IMR-90 (cell line): Measurements from ENCODE around the gene CD81. TPM values are rescaled to one million over a fixed set of nuclear protein-coding genes. Genes with fewer than 3 reads are reported as not detected.

Source experiments
- ATAC-seq: fragments of 200-7000 bp; cut with Tn5 transposase; 2 replicates; pipeline ENCODE4 v1.9.1; 2020; ENCODE audit warnings: low read depth, mild to moderate bottlenecking, moderate library complexity
- BruUV-seq: library from RNA; stranded (reverse); fragments of 400-500 nt; replicated peaks from 2 replicates; lab custom pipeline; 2021; lab: Mats Ljungman, UMichigan
- CTCF ChIA-PET: fragments of 300-600 bp; formaldehyde crosslinking; extraction: SDS; loops from one replicate; lab custom pipeline; 2021; ENCODE audit warnings: antibody characterized with exemption; lab: Yijun Ruan, JAX
- POLR2A ChIA-PET: fragments of 300-600 bp; sonication (Branson Sonifier 250); formaldehyde crosslinking; loops from one replicate; lab custom pipeline; 2022; ENCODE audit warnings: antibody characterized with exemption; ENCODE audit not compliant: unreplicated experiment; lab: Charles Lee
- DNase-seq: peaks from one replicate; pipeline ENCODE4 v3.0.0; 2013
- H2AFZ ChIP-seq: replicated peaks from 2 replicates; pipeline ENCODE3; 2013; ENCODE audit warnings: low read length, mild to moderate bottlenecking; ENCODE audit not compliant: poor library complexity
- H2AK5ac ChIP-seq: 2 replicates; pipeline ENCODE4 v1.6.1; 2013; ENCODE audit warnings: low read depth, low read length, inconsistent platforms
- H2AK9ac ChIP-seq: replicated peaks from 2 replicates; pipeline ENCODE3; 2013; ENCODE audit warnings: mild to moderate bottlenecking, low read depth, low read length, moderate library complexity; ENCODE audit not compliant: poor library complexity
- H2BK120ac ChIP-seq: 2 replicates; pipeline ENCODE4 v1.6.1; 2013; ENCODE audit warnings: low read depth, low read length, inconsistent platforms
- H2BK15ac ChIP-seq: 3 replicates; pipeline ENCODE4 v1.6.1; 2013; ENCODE audit warnings: low read depth, low read length, inconsistent platforms
- H2BK20ac ChIP-seq: 2 replicates; pipeline ENCODE4 v1.6.1; 2013; ENCODE audit warnings: low read depth, mild to moderate bottlenecking, inconsistent platforms, low read length, moderate library complexity
- H2BK5ac ChIP-seq: 2 replicates; pipeline ENCODE4 v1.6.1; 2013; ENCODE audit warnings: mild to moderate bottlenecking, low read depth, low read length, inconsistent platforms; ENCODE audit not compliant: poor library complexity, severe bottlenecking
- H3K14ac ChIP-seq: replicated peaks from 2 replicates; pipeline ENCODE4 v1.6.1; 2013; ENCODE audit warnings: low read depth, low read length, inconsistent platforms
- H3K18ac ChIP-seq: 2 replicates; pipeline ENCODE4 v1.6.1; 2013; ENCODE audit warnings: low read depth, low read length, control low read depth
- H3K23ac ChIP-seq: 2 replicates; pipeline ENCODE4 v1.6.1; 2013; ENCODE audit warnings: low read depth, low read length, inconsistent platforms
- H3K27ac ChIP-seq: 2 replicates; pipeline ENCODE4 v1.5.1; 2013; ENCODE audit warnings: mild to moderate bottlenecking, control low read depth, low read length; ENCODE audit not compliant: insufficient read depth
- H3K27me3 ChIP-seq: 2 replicates; pipeline ENCODE4 v1.6.1; 2013; ENCODE audit warnings: low read length; ENCODE audit not compliant: control insufficient read depth, insufficient read depth
- H3K36me3 ChIP-seq: 2 replicates; pipeline ENCODE4 v1.6.1; 2013; ENCODE audit warnings: low read length, mixed read lengths; ENCODE audit not compliant: control insufficient read depth, insufficient read depth
- H3K4ac ChIP-seq: 2 replicates; pipeline ENCODE4 v1.6.1; 2013; ENCODE audit warnings: low read depth, low read length, inconsistent platforms
- H3K4me1 ChIP-seq: 2 replicates; pipeline ENCODE4 v1.6.1; 2013; ENCODE audit warnings: low read length, mixed read lengths; ENCODE audit not compliant: control insufficient read depth, insufficient read depth
- H3K4me2 ChIP-seq: 2 replicates; pipeline ENCODE4 v1.6.1; 2013; ENCODE audit warnings: low read depth, mild to moderate bottlenecking, control low read depth, low read length, moderate library complexity
- H3K4me3 ChIP-seq: 2 replicates; pipeline ENCODE4 v1.5.1; 2013; ENCODE audit warnings: low read depth, mild to moderate bottlenecking, control low read depth, low read length, moderate library complexity; ENCODE audit not compliant: insufficient read depth
- H3K56ac ChIP-seq: 2 replicates; pipeline ENCODE4 v1.6.1; 2013; ENCODE audit warnings: low read length, inconsistent platforms; ENCODE audit not compliant: insufficient read depth; ENCODE audit errors: extremely low read depth
- H3K79me1 ChIP-seq, 2 experiments: 2 replicates each; pipeline ENCODE4 v1.6.1; 2013; ENCODE audit warnings: low read length in 2 of 2, inconsistent platforms in 1 of 2, low read depth in 1 of 2
- H3K9ac ChIP-seq: 2 replicates; pipeline ENCODE4 v1.6.1; 2013; ENCODE audit warnings: low read depth, low read length, control low read depth
- H3K9me1 ChIP-seq: 2 replicates; pipeline ENCODE4 v1.6.1; 2013; ENCODE audit warnings: low read length, inconsistent platforms; ENCODE audit not compliant: insufficient read depth
- H3K9me3 ChIP-seq: 2 replicates; pipeline ENCODE4 v1.6.1; 2013; ENCODE audit warnings: low read length; ENCODE audit not compliant: control insufficient read depth, insufficient read depth
- H4K20me1 ChIP-seq: 2 replicates; pipeline ENCODE4 v1.6.1; 2013; ENCODE audit warnings: low read length, inconsistent platforms; ENCODE audit not compliant: insufficient read depth
- H4K5ac ChIP-seq: 2 replicates; pipeline ENCODE4 v1.6.1; 2013; ENCODE audit warnings: mild to moderate bottlenecking, low read depth, low read length, control low read depth
- H4K8ac ChIP-seq, 2 experiments: 2 replicates each; pipeline ENCODE4 v1.6.1; 2013; ENCODE audit warnings: low read depth in 2 of 2, low read length in 2 of 2, control low read depth in 1 of 2, inconsistent platforms in 1 of 2
- H4K91ac ChIP-seq: 2 replicates; pipeline ENCODE4 v1.6.1; 2013; ENCODE audit warnings: low read depth, low read length, inconsistent platforms; ENCODE audit not compliant: insufficient read depth
- BHLHE40 ChIP-seq: fragments of 150-350 bp; IDR thresholded peaks from 2 replicates; pipeline ENCODE4 v1.6.1; 2016; ENCODE audit warnings: mild to moderate bottlenecking, low read depth, low read length
- WGBS, 2 experiments: methylation state at CpG; one replicate each; pipeline versions ENCODE4 v1.1.5 to v1.1.7; 2013; ENCODE audit warnings: missing lambda C conversion rate in 2 of 2; ENCODE audit not compliant: insufficient read length in 1 of 2; ENCODE audit errors: extremely low coverage in 2 of 2; 5-methylcytosine and 5-hydroxymethylcytosine counted together
- dilution Hi-C: fragments of 300-500 bp; cut with HindIII; formaldehyde crosslinking; loops from one replicate; pipeline ENCODE4 v1.14.3; 2018; ENCODE audit warnings: low sequenced_read_pairs; ENCODE audit not compliant: unreplicated experiment
- in situ Hi-C: fragments of 300-500 bp; cut with MboI; formaldehyde crosslinking; loops from 3 replicates; pipeline ENCODE4 v1.14.3; 2019; ENCODE audit warnings: low sequenced_read_pairs, inconsistent platforms, mixed read lengths
- intact Hi-C: fragments of 100-400 bp; cut with micrococcal nuclease; formaldehyde crosslinking; loops from 2 replicates; pipeline ENCODE4 v1.10.0; 2022
- polyA plus RNA-seq, 3 experiments: library from polyadenylated mRNA; depleted of rRNA; stranded (reverse); fragments of >200 nt; gene quantifications; 2 replicates each; pipeline ENCODE4 v1.2.3, GENCODE V29; 2012; ENCODE audit warnings: low replicate concordance in 1 of 3
- total RNA-seq: library from RNA; depleted of rRNA; stranded (reverse); fragments of >200 nt; gene quantifications from 2 replicates; pipeline ENCODE4 v1.2.3, GENCODE V29; 2012

Gene CD81
- total and polyA plus RNA-seq, 2 of the 4 experiments (the other 2 are of a cell fraction) = 159 to 689 TPM

DNA sequence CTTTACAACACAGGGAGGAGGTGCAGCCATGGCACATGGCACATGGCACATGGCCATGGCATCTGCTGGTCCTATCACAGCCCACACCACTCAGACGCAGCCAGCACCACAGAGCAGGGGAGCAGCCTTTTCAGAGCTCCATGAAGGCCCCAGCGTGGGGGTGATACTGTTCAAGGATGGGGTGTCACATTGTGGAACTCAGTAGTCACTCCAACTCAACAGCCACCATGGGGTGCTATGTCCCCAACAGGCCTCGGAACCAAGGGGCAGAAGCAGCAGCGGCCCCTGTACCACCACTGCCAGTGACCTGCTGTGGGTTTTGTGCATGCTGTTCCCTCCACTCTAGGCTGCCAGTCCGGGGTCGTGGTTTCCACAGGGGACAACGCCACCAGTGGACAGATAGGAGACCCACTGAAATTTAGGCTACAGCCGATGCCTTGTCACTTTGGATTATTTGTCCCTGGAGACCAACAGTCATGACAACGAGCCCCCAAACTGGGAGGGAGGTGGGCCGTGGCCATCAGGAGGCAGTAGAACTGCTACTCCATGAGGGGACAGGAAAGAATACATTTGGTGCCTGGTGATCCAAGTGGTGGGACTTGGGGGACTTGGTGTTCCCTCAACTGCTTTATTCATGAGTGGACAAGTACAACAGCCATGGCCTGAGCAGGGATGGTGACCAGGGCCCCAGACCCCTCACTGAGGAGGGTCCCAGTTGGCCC lies 30.4 kb upstream of the CD81 start:
- TF ChIP-seq BHLHE40 = no peak
- Histone ChIP-seq H3K27me3 (peaks cover 3% of the 10 kb centered on the region; the same call in 1 of the 2 replicates), H2BK120ac (no peak overlapping the region), H3K36me3 (no peaks in the 10 kb centered on the region), H4K91ac (no peak overlapping the region), H2BK20ac (no peak overlapping the region), H4K8ac (no peak overlapping the region), H3K9ac (no peak overlapping the region), H3K9me3 (peaks cover 17% of the 10 kb centered on the region), H3K27ac (no peak overlapping the region), H4K5ac (no peak overlapping the region), H3K56ac (no peak overlapping the region), H3K4me2 (no peak overlapping the region), H3K23ac (no peak overlapping the region), H3K4me3 (no peak overlapping the region), H3K14ac (no peak overlapping the region), H2AK5ac (no peak overlapping the region), H3K79me1 (no peaks in the 10 kb centered on the region), H3K18ac (no peak overlapping the region), H2BK15ac (no peak overlapping the region), H3K4me1 (no peaks in the 10 kb centered on the region), H3K9me1 (no peaks in the 10 kb centered on the region), H2AK9ac (no peak overlapping the region), H2BK5ac (no peak overlapping the region), H3K4ac (no peak overlapping the region), H4K20me1 (no peaks in the 10 kb centered on the region), H2AFZ (no peak overlapping the region)
- in situ Hi-C loops (no loop called here), intact Hi-C loops (no loop called here), dilution Hi-C loops (no loop called here)
- no TSS peak for BruUV-seq
- DNase-seq = no peak
- ChIA-PET POLR2A (no interaction called here), CTCF (no interaction called here)
- WGBS, 2 experiments = 35% methylated on average over 4 of the region's 10 CpGs; no CpG with 5 or more reads in 1 of the 2 experiments
- no peak for ATAC-seq
